ENCODE results near the gene HCAR1.

GRCh38 chr12:122729583-122730214, 945 bp downstream of the HCAR1 start:
- TF ChIP-seq CTCF (IDR thresholded peaks at IDR 0.05; ENCODE audit: low read length): no peak
- TF ChIP-seq EZH2 (IDR thresholded peaks at IDR 0.05; ENCODE audit: borderline replicate concordance, low read length): no peak
